HEK293 (cell line): ENCODE data around the gene P2RY6.

ENCODE experiments used
- CTCF ChIA-PET: fragments of 350-600 bp; formaldehyde crosslinking; extraction: SDS; loops from one replicate; lab custom pipeline; 2021; ENCODE audit warnings: antibody characterized with exemption; lab: Yijun Ruan, JAX
- POLR2A ChIA-PET: fragments of 300-600 bp; formaldehyde crosslinking; extraction: SDS; loops from one replicate; lab custom pipeline; 2020; ENCODE audit warnings: antibody characterized with exemption, inconsistent platforms; lab: Yijun Ruan, JAX
- H3K27ac ChIP-seq: fragments of 200-500 bp; sonication (Bioruptor generic); 2 replicates; pipeline ENCODE4 v1.5.1; 2014; ENCODE audit warnings: low read depth, low read length, control low read depth, inconsistent platforms; ENCODE audit errors: extremely low read depth
- H3K36me3 ChIP-seq, 2 experiments: fragments of 200-500 bp in 1 of 2; sonication (Bioruptor generic) in 1 of 2; 1 replicate in 1 of 2; 2 replicates in 1 of 2; pipeline ENCODE4 v1.5.1; 2014 to 2017; ENCODE audit warnings: inconsistent platforms in 2 of 2, low read length in 2 of 2; ENCODE audit not compliant: control insufficient read depth in 2 of 2, insufficient read depth in 1 of 2
- H3K4me1 ChIP-seq: fragments of 200-500 bp; sonication (Bioruptor generic); 2 replicates; pipeline ENCODE4 v1.5.1; 2014; ENCODE audit warnings: mild to moderate bottlenecking, low read length, inconsistent platforms; ENCODE audit not compliant: control insufficient read depth, insufficient read depth
- H3K4me3 ChIP-seq: 2 replicates; pipeline ENCODE4 v1.5.1; 2011; ENCODE audit warnings: low read depth, mild to moderate bottlenecking, control low read depth, low read length, moderate library complexity
- H3K9me3 ChIP-seq: fragments of 200-500 bp; sonication (Bioruptor generic); 2 replicates; pipeline ENCODE4 v1.5.1; 2014; ENCODE audit warnings: low read depth, low read length, inconsistent platforms; ENCODE audit not compliant: control insufficient read depth, insufficient read depth
- ELK4 ChIP-seq: IDR thresholded peaks from 2 replicates; pipeline ENCODE4 v1.6.1; 2011; ENCODE audit warnings: mild to moderate bottlenecking, low read depth, low read length, borderline replicate concordance
- GFI1B ChIP-seq: fragments of 450-650 bp; formaldehyde crosslinking; IDR thresholded peaks from 2 replicates; pipeline ENCODE4 v1.5.1; 2016; ENCODE audit warnings: missing biosample characterization, missing genetic modification characterization
- ZBTB49 ChIP-seq: fragments of 450-650 bp; formaldehyde crosslinking; IDR thresholded peaks from 2 replicates; pipeline ENCODE4 v1.5.1; 2016; ENCODE audit warnings: missing biosample characterization, missing genetic modification characterization, low read depth
- ZFP3 ChIP-seq: fragments of 450-650 bp; formaldehyde crosslinking; IDR thresholded peaks from 2 replicates; pipeline ENCODE4 v1.5.1; 2016; ENCODE audit warnings: low read depth, missing biosample characterization, missing genetic modification characterization
- ZNF121 ChIP-seq: fragments of 450-650 bp; formaldehyde crosslinking; IDR thresholded peaks from 2 replicates; pipeline ENCODE4 v1.5.1; 2016; ENCODE audit warnings: missing biosample characterization, missing genetic modification characterization
- ZNF155 ChIP-seq: fragments of 450-650 bp; formaldehyde crosslinking; IDR thresholded peaks from 2 replicates; pipeline ENCODE4 v1.5.1; 2016; ENCODE audit warnings: missing biosample characterization, missing genetic modification characterization
- ZNF24 ChIP-seq: fragments of 450-650 bp; formaldehyde crosslinking; IDR thresholded peaks from 2 replicates; pipeline ENCODE4 v1.5.1; 2016; ENCODE audit warnings: missing biosample characterization, missing genetic modification characterization
- ZNF248 ChIP-seq: fragments of 450-650 bp; formaldehyde crosslinking; IDR thresholded peaks from 2 replicates; pipeline ENCODE4 v1.5.1; 2017; ENCODE audit warnings: missing biosample characterization, missing genetic modification characterization
- ZNF292 ChIP-seq: fragments of 450-650 bp; formaldehyde crosslinking; IDR thresholded peaks from 2 replicates; pipeline ENCODE4 v1.5.1; 2016; ENCODE audit warnings: low read depth, missing biosample characterization, missing genetic modification characterization, borderline replicate concordance
- ZNF37A ChIP-seq: fragments of 450-650 bp; IDR thresholded peaks from 2 replicates; pipeline ENCODE4 v1.5.1; 2018; ENCODE audit warnings: missing biosample characterization, missing genetic modification characterization
- ZNF391 ChIP-seq: fragments of 450-650 bp; formaldehyde crosslinking; IDR thresholded peaks from 2 replicates; pipeline ENCODE4 v1.5.1; 2016; ENCODE audit warnings: low read depth, missing biosample characterization, missing genetic modification characterization, borderline replicate concordance
- ZNF394 ChIP-seq: fragments of 450-650 bp; formaldehyde crosslinking; IDR thresholded peaks from 2 replicates; pipeline ENCODE4 v1.5.1; 2016; ENCODE audit warnings: missing biosample characterization, missing genetic modification characterization, mild to moderate bottlenecking, moderate library complexity, borderline replicate concordance
- ZNF404 ChIP-seq: fragments of 450-650 bp; formaldehyde crosslinking; IDR thresholded peaks from 2 replicates; pipeline ENCODE4 v1.5.1; 2017; ENCODE audit warnings: missing biosample characterization, missing genetic modification characterization
- ZNF416 ChIP-seq: fragments of 450-650 bp; formaldehyde crosslinking; IDR thresholded peaks from 2 replicates; pipeline ENCODE4 v1.5.1; 2016; ENCODE audit warnings: missing biosample characterization, missing genetic modification characterization
- ZNF433 ChIP-seq: fragments of 450-650 bp; formaldehyde crosslinking; IDR thresholded peaks from 2 replicates; pipeline ENCODE4 v1.5.1; 2016; ENCODE audit warnings: missing biosample characterization, missing genetic modification characterization, low read depth
- ZNF544 ChIP-seq: fragments of 450-650 bp; formaldehyde crosslinking; IDR thresholded peaks from 2 replicates; pipeline ENCODE4 v1.5.0; 2017; ENCODE audit warnings: missing biosample characterization, missing genetic modification characterization
- ZNF610 ChIP-seq: fragments of 450-650 bp; formaldehyde crosslinking; IDR thresholded peaks from 2 replicates; pipeline ENCODE4 v1.5.1; 2016; ENCODE audit warnings: missing biosample characterization, missing genetic modification characterization, borderline replicate concordance
- ZNF777 ChIP-seq: fragments of 450-650 bp; formaldehyde crosslinking; IDR thresholded peaks from 2 replicates; pipeline ENCODE4 v1.5.1; 2017; ENCODE audit warnings: missing biosample characterization, missing genetic modification characterization, borderline replicate concordance
- ZNF785 ChIP-seq: fragments of 450-650 bp; formaldehyde crosslinking; IDR thresholded peaks from 2 replicates; pipeline ENCODE4 v1.5.1; 2016; ENCODE audit warnings: missing biosample characterization, missing genetic modification characterization
- ZNF830 ChIP-seq: fragments of 450-650 bp; IDR thresholded peaks from 2 replicates; pipeline ENCODE4 v1.5.0; 2018; ENCODE audit warnings: missing biosample characterization, missing genetic modification characterization, low read depth, mild to moderate bottlenecking, moderate library complexity

Gene P2RY6

GRCh38 chr11:73295241-73295995, 23.3 kb downstream of the P2RY6 start (continued):
- no peak for TF ChIP-seq ZBTB49

DNA sequence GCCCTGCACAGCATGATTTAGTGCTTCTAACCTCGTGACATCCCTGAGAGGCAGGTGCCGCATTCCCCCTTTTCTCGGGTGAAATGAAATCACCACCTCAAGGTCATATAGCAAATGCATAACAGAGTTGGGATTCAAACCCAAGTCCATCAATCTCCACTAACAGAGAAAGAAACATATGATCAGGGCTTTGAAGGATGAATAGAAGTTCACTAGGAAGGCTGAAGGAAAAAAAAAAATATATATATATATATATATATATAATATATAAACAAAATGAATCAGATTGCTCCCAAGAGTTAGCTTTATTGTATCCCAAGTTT, 23.8 kb downstream of the P2RY6 start:
- CTCF ChIA-PET: interaction anchor here (0.6 to 6.4 kb wide), 11 partner anchors 11 to 623 kb away, joined by 3 to 75 read pairs (median 4); partner anchors contain the start of gene ARHGEF17
- Histone ChIP-seq H3K9me3 (no peaks in the 10 kb centered on the region), H3K4me1 (no peaks in the 10 kb centered on the region), H3K4me3 (no peak overlapping the region), H3K27ac (no peak overlapping the region), H3K36me3 (no peaks in the 10 kb centered on the region)
- POLR2A ChIA-PET: no interaction called here
- TF ChIP-seq ZNF248 (no peak), GFI1B (no peak), ZFP3 (tag by site-specific recombination) (peak; percentile 56; the same call in 1 of the 2 replicates)

DNA sequence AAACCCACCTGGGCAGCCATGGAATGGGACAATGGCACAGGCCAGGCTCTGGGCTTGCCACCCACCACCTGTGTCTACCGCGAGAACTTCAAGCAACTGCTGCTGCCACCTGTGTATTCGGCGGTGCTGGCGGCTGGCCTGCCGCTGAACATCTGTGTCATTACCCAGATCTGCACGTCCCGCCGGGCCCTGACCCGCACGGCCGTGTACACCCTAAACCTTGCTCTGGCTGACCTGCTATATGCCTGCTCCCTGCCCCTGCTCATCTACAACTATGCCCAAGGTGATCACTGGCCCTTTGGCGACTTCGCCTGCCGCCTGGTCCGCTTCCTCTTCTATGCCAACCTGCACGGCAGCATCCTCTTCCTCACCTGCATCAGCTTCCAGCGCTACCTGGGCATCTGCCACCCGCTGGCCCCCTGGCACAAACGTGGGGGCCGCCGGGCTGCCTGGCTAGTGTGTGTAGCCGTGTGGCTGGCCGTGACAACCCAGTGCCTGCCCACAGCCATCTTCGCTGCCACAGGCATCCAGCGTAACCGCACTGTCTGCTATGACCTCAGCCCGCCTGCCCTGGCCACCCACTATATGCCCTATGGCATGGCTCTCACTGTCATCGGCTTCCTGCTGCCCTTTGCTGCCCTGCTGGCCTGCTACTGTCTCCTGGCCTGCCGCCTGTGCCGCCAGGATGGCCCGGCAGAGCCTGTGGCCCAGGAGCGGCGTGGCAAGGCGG, 24.5 kb downstream of the P2RY6 start:
- ChIA-PET CTCF (interaction anchor here (0.7 to 6.4 kb wide), 7 partner anchors 10 to 571 kb away, joined by 3 to 75 read pairs (median 4); partner anchors contain the start of gene ARHGEF17), POLR2A (interaction anchor here (1.8 kb wide), 1 partner anchor 11 kb away, joined by 8 read pairs; no protein-coding TSS in a partner anchor)
- no peak overlapping the region for H3K27ac ChIP-seq
- H3K9me3 ChIP-seq: no peaks in the 10 kb centered on the region
- no peak for TF ChIP-seq ZNF785
- no peak for TF ChIP-seq ZNF830 (tag by site-specific recombination)
- no peak for TF ChIP-seq ZNF391 (tag by site-specific recombination)
- no peak for TF ChIP-seq ZNF24
- no peak for TF ChIP-seq ELK4
- no peak for TF ChIP-seq ZNF394 (tag by site-specific recombination)
- no peak for TF ChIP-seq ZNF404 (tag by site-specific recombination)
- TF ChIP-seq ZNF544 (tag by site-specific recombination): no peak
- TF ChIP-seq ZNF37A: no peak
- no peak for TF ChIP-seq ZNF416
- TF ChIP-seq ZNF610 (tag by site-specific recombination): no peak
- TF ChIP-seq ZNF121 (tag by site-specific recombination): no peak
- no peak for TF ChIP-seq ZNF292 (tag by site-specific recombination)
- no peak for TF ChIP-seq ZNF777 (tag by site-specific recombination)
- TF ChIP-seq ZNF433 (tag by site-specific recombination): no peak
- TF ChIP-seq ZNF155: no peak
- no peaks in the 10 kb centered on the region for H3K4me1 ChIP-seq
- H3K4me3 ChIP-seq: no peak overlapping the region
- no peaks in the 10 kb centered on the region for H3K36me3 ChIP-seq
